Endothelial cell of umbilical vein (primary cell): Measurements from ENCODE around the gene ALOXE3. TPM values are rescaled to one million over a fixed set of nuclear protein-coding genes. Genes with fewer than 3 reads are reported as not detected.

ENCODE experiments used
- BruUV-seq: library from RNA; stranded (reverse); fragments of 400-500 nt; replicated peaks from 2 replicates; lab custom pipeline; 2021; lab: Mats Ljungman, UMichigan
- CTCF ChIA-PET: fragments of 300-600, 350-600 bp; sonication (Branson Sonifier 250); formaldehyde crosslinking; loops from one replicate; lab custom pipeline; 2021; ENCODE audit warnings: antibody characterized with exemption, inconsistent platforms; lab: Charles Lee
- POLR2A ChIA-PET: fragments of 300-600, 350-600 bp; sonication (Branson Sonifier 250); formaldehyde crosslinking; loops from one replicate; lab custom pipeline; 2021; ENCODE audit warnings: antibody characterized with exemption, inconsistent platforms; lab: Charles Lee
- DNase-seq: peaks from one replicate; pipeline ENCODE4 v3.0.0-alpha.2; 2011; ENCODE audit warnings: low read depth, low spot score
- FAIRE-seq: peaks from 2 replicates; lab custom pipeline; 2011; peaks lifted over from hg19 to GRCh38; lab: Jason Lieb, UNC
- H2AFZ ChIP-seq: 2 replicates; pipeline ENCODE4 v1.6.0; 2012; ENCODE audit warnings: low read depth, low read length, control low read depth, inconsistent platforms
- H3K27ac ChIP-seq: 2 replicates; pipeline ENCODE4 v1.5.1; 2011; ENCODE audit warnings: low read depth, mild to moderate bottlenecking, control low read depth, low read length, moderate library complexity; ENCODE audit not compliant: insufficient read depth
- H3K27me3 ChIP-seq, 2 experiments: 2 replicates each; pipeline versions ENCODE4 v1.6.0 to v1.6.1; 2011; ENCODE audit warnings: low read length in 2 of 2, mixed read lengths in 1 of 2; ENCODE audit not compliant: control insufficient read depth in 2 of 2, insufficient read depth in 2 of 2
- H3K36me3 ChIP-seq, 2 experiments: 2 replicates in 1 of 2; 3 replicates in 1 of 2; pipeline ENCODE4 v1.5.1; 2011; ENCODE audit warnings: low read length in 2 of 2, mild to moderate bottlenecking in 1 of 2, moderate library complexity in 1 of 2; ENCODE audit not compliant: control insufficient read depth in 2 of 2, insufficient read depth in 2 of 2; ENCODE audit errors: extremely low read depth in 1 of 2
- H3K4me1 ChIP-seq: 3 replicates; pipeline ENCODE4 v1.5.1; 2011; ENCODE audit warnings: mild to moderate bottlenecking, low read length; ENCODE audit not compliant: control insufficient read depth, insufficient read depth; ENCODE audit errors: extremely low read depth
- H3K4me2 ChIP-seq: 2 replicates; pipeline ENCODE4 v1.6.1; 2011; ENCODE audit warnings: low read length, control low read depth, mixed read lengths; ENCODE audit not compliant: insufficient read depth
- H3K4me3 ChIP-seq, 3 experiments: fragments of 200-600 bp in 1 of 3; sonication (generic), shearing (Covaris generic) in 1 of 3; replicated peaks in 1 of 3; 2 replicates each; pipeline ENCODE4 v1.5.1; 2011 to 2016; ENCODE audit warnings: control low read depth in 3 of 3, low read length in 3 of 3, mild to moderate bottlenecking in 2 of 3, inconsistent platforms in 1 of 3, low read depth in 1 of 3, moderate library complexity in 1 of 3; ENCODE audit not compliant: insufficient read depth in 1 of 3
- H3K79me2 ChIP-seq: 2 replicates; pipeline ENCODE4 v1.6.0; 2012; ENCODE audit warnings: low read length, inconsistent platforms; ENCODE audit not compliant: control insufficient read depth, insufficient read depth
- H3K9ac ChIP-seq: replicated peaks from 2 replicates; pipeline ENCODE3; 2011; ENCODE audit warnings: low read length, control low read depth; ENCODE audit not compliant: insufficient read depth; ENCODE audit errors: extremely low read depth
- H3K9me1 ChIP-seq: replicated peaks from 3 replicates; pipeline ENCODE4 v1.6.0; 2011; ENCODE audit warnings: mild to moderate bottlenecking, low read length; ENCODE audit not compliant: control insufficient read depth, insufficient read depth; ENCODE audit errors: extremely low read depth
- H3K9me3 ChIP-seq: replicated peaks from 2 replicates; pipeline ENCODE4 v1.5.1; 2012; ENCODE audit warnings: low read length, inconsistent platforms; ENCODE audit not compliant: control insufficient read depth, insufficient read depth
- H4K20me1 ChIP-seq: replicated peaks from 2 replicates; pipeline ENCODE3; 2011; ENCODE audit warnings: mild to moderate bottlenecking, low read length; ENCODE audit not compliant: control insufficient read depth, insufficient read depth; ENCODE audit errors: extremely low read depth
- CTCF ChIP-seq, 2 donors: IDR thresholded peaks; 1 replicate in 1 of 2; 2 replicates in 1 of 2; pipeline ENCODE4 v1.5.1; 2011; ENCODE audit warnings: low read length in 2 of 2, mild to moderate bottlenecking in 2 of 2, moderate library complexity in 2 of 2, control low read depth in 1 of 2, inconsistent platforms in 1 of 2, low read depth in 1 of 2; ENCODE audit not compliant: insufficient read depth in 1 of 2; ENCODE audit errors: extremely low read depth in 1 of 2
- EZH2 ChIP-seq: IDR thresholded peaks from 2 replicates; pipeline ENCODE4 v1.6.1; 2012; ENCODE audit warnings: borderline replicate concordance, low read depth, mild to moderate bottlenecking, moderate library complexity, low read length, inconsistent platforms; ENCODE audit not compliant: severe bottlenecking
- FOS ChIP-seq: IDR thresholded peaks from 2 replicates; pipeline ENCODE4 v1.6.1; 2011; ENCODE audit warnings: mild to moderate bottlenecking, low read length, moderate library complexity, borderline replicate concordance; ENCODE audit not compliant: insufficient read depth
- GATA2 ChIP-seq: IDR thresholded peaks from 2 replicates; pipeline ENCODE4 v1.7.0; 2011; ENCODE audit warnings: low read depth, mild to moderate bottlenecking, moderate library complexity, mixed read lengths, low read length; ENCODE audit not compliant: insufficient read length, insufficient read depth
- JUN ChIP-seq: IDR thresholded peaks from 2 replicates; pipeline ENCODE4 v1.6.1; 2011; ENCODE audit warnings: borderline replicate concordance, low read depth; ENCODE audit not compliant: insufficient read length, insufficient read depth
- MAX ChIP-seq: IDR thresholded peaks from 2 replicates; pipeline ENCODE4 v1.6.1; 2011; ENCODE audit not compliant: insufficient read depth, insufficient read length
- MYC ChIP-seq: IDR thresholded peaks from one replicate; pipeline ENCODE4 v1.6.1; 2011; ENCODE audit warnings: mild to moderate bottlenecking, low read depth, low read length
- POLR2A ChIP-seq: IDR thresholded peaks from 2 replicates; pipeline ENCODE4 v1.6.1; 2012; ENCODE audit warnings: low read depth, mild to moderate bottlenecking, control low read depth, low read length
- POLR2AphosphoS5 ChIP-seq: IDR thresholded peaks from 2 replicates; pipeline ENCODE4 v1.6.1; 2012; ENCODE audit warnings: low read depth, mild to moderate bottlenecking, control low read depth, low read length, moderate library complexity; ENCODE audit not compliant: insufficient read depth
- dilution Hi-C: fragments of 300-500 bp; cut with MboI; formaldehyde crosslinking; loops from one replicate; pipeline ENCODE4 v1.15.0; 2019; ENCODE audit warnings: low sequenced_read_pairs; ENCODE audit not compliant: extremely low pct_ligation_motif_present
- intact Hi-C: fragments of 100-400 bp; cut with micrococcal nuclease; formaldehyde crosslinking; loops from one replicate; pipeline ENCODE4 v1.10.0; 2022
- polyA plus RNA-seq, 4 experiments: library from polyadenylated mRNA; depleted of rRNA in 3 of 4; stranded (reverse) in 3 of 4; unstranded in 1 of 4; fragments of >200 nt; gene quantifications; 2 replicates each; pipeline versions ENCODE4 v1.2.1 to v1.2.3, GENCODE V29; 2011 to 2012; ENCODE audit warnings: missing spikeins in 1 of 4
- total RNA-seq: library from RNA; stranded (reverse); gene quantifications from 2 replicates; pipeline ENCODE4 v1.2.3, GENCODE V29; 2021

ALOXE3 gene
- total and polyA plus RNA-seq, 2 donors (not counting 3 experiments of a cell fraction or from before 2014, with no cell fraction given) = 0.01 TPM; not detected in 1

GRCh38 chr17:8121407-8121680, 3.0 kb upstream of the ALOXE3 start:
- intact Hi-C loops (loop anchor here (2.0 to 5.0 kb wide), 3 partner anchors 37 to 279 kb away; no protein-coding TSS in a partner anchor), dilution Hi-C loops (no loop called here)
- FAIRE-seq = no peak
- peak overlapping the region; percentile 75 for H2AFZ ChIP-seq
- ChIA-PET POLR2A (interaction anchor here (1.6 kb wide), 1 partner anchor 52 kb away, joined by 4 read pairs; no protein-coding TSS in a partner anchor), CTCF (interaction anchor here (1.1 kb wide), 1 partner anchor 52 kb away, joined by 3 read pairs; no protein-coding TSS in a partner anchor)
- H3K4me3 ChIP-seq = peak overlapping the region in 2 of 3 experiments; percentile 40 to 51
- no peaks in the 10 kb centered on the region for H3K79me2 ChIP-seq
- H3K4me2 ChIP-seq = peak overlapping the region; percentile 54
- H3K9ac ChIP-seq = no peak overlapping the region
- H3K27me3 ChIP-seq = peaks cover 18 to 25% of the 10 kb centered on the region in 2 experiments
- H3K36me3 ChIP-seq = no peaks in the 10 kb centered on the region
- TF ChIP-seq GATA2 (no peak), CTCF (IDR thresholded peaks at IDR 0.05; ENCODE audit: extremely low read depth in 1 of 2, insufficient read depth in 1 of 2, low read depth in 1 of 2, low read length in 2 of 2) (no peak), EZH2 (no peak), MYC (no peak), MAX (no peak), POLR2A (no peak), POLR2AphosphoS5 (no peak), JUN (no peak), FOS (no peak)
- no peaks in the 10 kb centered on the region for H3K9me1 ChIP-seq
- peaks cover 45% of the 10 kb centered on the region for H3K4me1 ChIP-seq
- BruUV-seq = no TSS peak
- peaks cover 3% of the 10 kb centered on the region for H4K20me1 ChIP-seq
- no peak for DNase-seq
- H3K27ac ChIP-seq = no peak overlapping the region
- H3K9me3 ChIP-seq = no peaks in the 10 kb centered on the region
